ENCODE data around the gene C6.
"Not testable (repeated sequence)": the region's sequence is repeated elsewhere in the genome, so short reads cannot be mapped to it uniquely, and the experiment has no call there.

Gene C6

DNA sequence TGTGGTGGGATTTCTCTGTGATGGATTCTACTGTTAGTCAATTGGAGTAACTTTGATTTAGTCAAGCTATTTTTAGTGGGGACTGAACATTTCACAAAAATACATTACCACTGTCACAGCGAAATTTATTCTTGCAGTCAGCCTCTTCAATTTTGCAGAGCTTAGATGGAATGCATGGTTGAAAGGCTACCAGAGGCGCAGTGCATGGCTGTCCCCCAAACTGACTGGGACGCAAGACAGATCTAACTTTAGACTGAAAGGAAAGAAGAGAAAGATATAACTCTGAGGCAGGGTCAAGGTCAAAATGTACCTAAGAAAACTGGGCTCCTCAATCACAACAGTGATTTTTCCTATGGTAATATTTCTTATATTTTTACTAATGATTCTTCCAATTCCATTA lies 13.7 kb downstream of the C6 start:
- no peak for DNase-seq (ENCODE audit: low read depth in 3 of 3)

DNA sequence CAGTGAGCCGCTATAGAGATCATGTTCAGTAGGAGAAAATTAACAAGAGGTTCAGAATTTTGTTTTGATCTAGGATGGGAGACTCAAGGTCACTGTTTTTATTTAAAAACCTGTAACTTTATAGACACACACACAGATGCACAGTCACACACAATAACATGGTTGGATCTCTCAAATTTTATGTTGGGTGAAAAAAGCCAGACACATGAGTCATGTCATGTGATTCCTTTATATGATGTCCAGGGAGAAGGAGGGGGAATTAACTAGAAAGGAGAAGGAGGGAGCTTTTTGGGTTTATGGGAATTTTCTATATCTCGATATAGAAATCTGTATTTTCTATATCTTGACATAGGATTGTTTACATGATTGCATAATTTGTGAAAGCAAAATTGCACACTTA lies 17.1 kb downstream of the C6 start:
- DNase-seq (ENCODE audit: low read depth in 3 of 3): no peak

DNA sequence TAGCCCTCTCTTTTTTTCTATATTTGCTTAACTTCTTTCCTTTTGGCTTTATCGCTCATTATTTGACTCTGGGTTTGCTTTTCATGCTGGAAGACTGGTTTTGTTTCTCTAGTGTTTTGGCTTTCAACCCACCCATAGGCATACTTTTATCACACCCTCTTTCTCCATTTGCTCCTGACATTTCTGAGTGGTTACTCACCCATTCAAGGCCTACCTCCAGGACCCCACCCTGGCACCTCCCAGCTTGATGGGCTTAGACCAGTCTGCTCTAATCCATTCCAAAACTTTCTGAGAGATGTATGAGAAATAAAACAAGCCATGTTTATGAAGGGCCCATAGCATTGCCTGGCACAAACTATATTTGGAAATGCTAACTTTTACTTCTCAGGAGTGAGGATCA lies 18.1 kb downstream of the C6 start:
- no peak for DNase-seq (ENCODE audit: low read depth in 3 of 3)

DNA sequence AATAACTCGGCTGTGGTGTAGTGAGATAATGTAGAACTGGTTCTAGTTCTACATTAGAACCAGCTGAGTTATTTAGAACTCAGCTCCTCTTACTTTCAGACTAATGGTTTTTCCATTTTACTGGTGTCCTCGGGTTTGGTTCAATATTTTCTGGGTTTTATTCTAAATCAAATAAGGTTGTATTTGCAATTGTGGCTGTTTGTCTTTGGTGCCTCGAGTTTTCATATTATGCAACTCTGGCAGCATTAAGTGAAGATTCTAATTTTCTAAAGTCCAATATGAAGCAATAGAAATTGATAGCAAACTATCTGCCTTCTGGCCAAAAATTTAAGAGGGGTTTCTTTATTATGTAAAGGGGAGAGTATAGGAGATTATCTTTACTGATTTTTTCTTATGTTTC lies 19.0 kb downstream of the C6 start:
- DNase-seq (ENCODE audit: low read depth in 3 of 3): no peak

DNA sequence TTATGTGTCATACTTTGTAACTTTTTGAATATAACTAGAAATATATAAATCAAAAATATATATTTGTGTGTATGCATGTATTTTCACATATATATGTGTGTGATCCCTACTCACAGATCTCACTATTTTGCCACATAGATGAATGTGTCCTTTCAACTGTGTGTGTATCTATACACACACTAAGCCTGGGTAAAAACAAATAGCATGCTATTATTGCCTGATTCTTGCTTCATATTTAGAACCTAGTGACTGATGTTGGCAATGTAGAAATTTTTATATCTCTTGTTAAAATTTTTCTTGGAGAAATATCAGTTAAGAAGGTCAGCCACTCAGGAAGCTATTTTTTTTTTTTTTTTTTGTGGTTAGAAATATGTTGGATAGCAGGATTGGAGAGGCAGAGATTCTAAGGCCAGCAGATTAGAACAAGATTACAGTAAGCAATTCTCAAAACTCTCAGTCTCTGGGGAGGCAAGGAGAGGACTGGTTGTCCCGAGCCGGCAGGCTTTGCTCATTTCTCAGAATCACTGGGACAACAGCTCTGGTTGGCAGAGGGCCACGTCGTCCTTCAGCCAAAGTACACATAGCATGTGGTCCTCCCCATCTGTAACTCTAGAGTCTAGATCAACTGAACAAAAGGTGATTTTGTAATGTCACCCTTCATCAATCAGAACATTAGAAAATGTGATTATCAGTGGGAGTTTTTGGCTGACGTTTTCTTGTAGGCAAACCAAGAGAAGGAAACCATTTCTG lies 19.7 kb downstream of the C6 start:
- no peak for DNase-seq (ENCODE audit: low read depth in 3 of 3)

DNA sequence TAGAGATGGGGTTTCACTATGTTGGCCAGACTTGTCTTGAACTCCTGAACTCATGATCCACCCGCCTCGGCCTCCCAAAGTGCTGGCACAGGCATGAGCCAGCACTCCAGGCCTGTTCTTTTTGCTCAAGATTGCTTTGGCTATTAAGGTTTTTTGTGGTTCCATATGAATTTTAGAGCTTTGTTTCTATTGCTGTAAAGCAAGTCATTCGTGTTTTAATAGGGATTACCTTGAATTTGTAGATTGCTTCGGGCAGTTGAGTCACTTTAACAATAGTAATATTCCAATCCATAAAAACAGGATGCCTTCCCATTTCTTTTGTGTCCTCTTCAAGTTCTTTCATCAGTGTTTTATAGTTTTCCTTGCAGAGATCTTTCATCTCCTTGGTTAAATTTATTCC lies 22.1 kb downstream of the C6 start:
- no peak for DNase-seq (ENCODE audit: low read depth in 3 of 3)

DNA sequence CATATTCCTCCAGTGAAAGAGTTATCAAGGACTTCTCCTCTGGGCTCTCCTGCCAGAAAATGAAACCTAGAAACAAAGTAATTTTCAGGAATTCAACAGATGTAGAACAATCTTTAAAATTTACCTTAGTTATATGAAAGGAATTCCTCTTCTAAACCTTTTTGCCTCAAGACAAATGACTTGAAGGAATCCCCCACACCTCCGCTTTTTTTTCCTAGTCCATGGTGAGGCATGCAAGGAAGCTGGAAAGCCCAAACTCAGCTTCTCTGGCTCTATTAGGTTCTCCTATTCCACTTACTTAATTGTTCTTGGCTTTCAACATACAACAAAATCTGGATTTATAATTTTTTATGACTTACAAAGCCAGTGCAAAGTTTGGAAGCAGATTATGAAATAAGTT lies 27.2 kb downstream of the C6 start:
- DNase-seq (ENCODE audit: low read depth in 3 of 3): no peak

DNA sequence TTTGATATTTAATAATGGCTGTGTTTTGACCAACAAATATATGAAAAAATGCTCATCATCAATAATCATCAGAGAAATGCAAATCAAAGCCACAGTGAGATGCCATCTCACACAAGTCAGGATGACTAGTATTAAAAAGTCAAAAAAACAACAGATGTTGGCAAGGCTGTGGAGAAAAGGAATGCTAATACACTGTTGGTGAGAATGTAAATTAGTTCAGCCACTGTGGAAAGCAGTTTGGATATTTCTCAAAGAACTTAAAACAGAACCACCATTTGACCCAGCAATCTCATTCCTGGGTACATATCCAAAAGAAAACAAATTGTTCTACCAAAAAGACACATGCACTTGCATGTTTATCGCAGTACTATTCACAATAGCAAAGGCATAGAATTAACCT lies 30.0 kb downstream of the C6 start:
- DNase-seq (ENCODE audit: low read depth in 3 of 3): not testable (repeated sequence)

DNA sequence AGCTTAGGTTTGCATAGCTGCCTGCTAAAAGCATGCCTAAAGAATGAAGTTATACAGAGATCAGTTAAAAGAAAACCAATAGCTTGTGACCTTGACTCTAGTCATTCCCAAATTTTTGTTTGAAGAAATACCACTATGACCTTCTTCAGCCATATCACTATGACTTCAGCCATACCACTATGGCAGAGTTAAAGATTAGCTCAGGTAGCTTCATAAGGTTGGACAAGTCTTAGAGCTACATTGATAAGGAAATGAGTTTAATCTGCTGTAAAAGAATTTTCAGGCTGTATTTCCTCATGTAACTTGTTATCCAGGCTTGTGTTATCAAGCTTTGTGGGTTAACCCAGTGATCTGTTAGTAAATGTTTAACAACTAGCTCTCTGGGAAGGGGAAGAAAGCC lies 30.7 kb downstream of the C6 start:
- no peak for DNase-seq (ENCODE audit: low read depth in 3 of 3)

DNA sequence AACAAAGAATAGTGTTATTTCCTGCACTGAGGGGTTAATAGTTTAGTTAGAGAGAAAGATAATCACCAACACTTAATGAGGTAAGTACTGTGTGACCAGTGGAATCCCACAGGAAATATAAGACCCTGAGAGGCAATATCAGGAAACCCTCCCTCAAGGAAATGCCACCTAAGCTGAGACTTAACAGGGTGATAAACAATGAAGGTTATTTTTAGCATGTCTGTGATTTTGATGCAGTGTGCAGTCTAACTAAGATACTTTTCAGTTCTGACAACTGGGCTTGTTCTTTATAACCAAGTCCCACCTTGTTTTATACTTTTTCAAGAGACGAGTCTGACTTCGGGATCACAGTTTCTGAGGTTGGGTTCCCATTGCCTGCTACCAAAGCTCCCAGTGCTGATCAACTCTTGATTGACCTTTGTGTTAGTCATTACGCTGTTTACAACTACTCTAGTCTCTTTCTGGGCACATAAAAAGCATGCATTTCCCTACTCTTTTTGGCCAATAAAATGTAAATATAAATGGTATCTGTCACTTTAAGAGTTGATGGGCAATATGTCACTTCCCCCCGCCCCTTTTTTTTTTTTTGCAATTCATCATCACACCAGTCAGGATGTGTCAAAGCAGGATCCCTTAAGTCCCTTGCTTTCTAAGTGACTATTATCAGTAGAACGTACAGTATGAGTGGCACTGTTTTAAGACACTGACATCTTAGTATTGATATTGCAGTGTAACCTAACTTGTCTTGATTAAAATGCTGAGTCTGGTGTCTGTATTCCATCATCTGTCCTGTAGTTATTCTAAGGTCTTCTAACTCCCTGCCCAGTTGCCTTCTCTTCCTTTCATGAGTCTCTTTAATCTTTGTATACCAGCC lies 31.4 kb downstream of the C6 start:
- DNase-seq (ENCODE audit: low read depth in 3 of 3): no peak

DNA sequence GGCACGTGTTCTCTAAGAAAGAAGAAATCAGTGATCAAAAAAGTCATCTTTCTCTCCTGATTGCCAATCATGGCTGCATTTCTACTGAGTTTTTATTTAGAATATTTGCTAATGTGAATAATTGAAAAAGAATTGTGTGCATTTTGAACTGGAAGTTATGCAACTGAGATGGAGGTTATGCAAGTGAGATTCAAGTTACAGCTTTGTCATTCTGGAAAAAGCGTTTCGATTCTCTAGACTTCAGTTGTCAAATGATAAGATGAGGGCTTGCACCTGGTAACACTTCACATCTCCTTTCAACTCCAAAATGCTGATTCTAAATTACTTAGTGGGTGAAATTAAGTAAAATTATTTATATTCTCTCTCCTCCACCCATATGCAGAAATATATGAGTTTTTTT lies 36.4 kb downstream of the C6 start:
- no peak for DNase-seq (ENCODE audit: low read depth in 3 of 3)

DNA sequence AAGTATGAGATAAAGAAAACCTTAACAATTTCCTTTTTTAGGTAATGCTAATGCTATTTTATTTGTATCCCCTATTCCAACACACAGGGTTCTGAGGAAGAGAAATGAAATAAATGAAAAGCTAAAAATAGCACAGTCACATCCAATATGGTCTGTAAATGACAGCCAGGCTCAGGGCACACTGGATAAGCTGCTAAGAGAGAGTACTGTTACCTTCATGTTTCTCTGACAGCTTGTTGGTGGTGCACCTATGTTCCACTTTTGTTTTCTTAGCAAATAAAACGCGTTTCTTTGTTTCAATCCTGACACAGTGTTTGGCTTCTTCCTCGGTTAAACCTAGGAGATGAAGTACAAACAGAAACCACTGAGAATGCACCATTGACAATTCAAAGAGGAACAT lies 41.3 kb downstream of the C6 start:
- no peak for DNase-seq (ENCODE audit: low read depth in 3 of 3)

DNA sequence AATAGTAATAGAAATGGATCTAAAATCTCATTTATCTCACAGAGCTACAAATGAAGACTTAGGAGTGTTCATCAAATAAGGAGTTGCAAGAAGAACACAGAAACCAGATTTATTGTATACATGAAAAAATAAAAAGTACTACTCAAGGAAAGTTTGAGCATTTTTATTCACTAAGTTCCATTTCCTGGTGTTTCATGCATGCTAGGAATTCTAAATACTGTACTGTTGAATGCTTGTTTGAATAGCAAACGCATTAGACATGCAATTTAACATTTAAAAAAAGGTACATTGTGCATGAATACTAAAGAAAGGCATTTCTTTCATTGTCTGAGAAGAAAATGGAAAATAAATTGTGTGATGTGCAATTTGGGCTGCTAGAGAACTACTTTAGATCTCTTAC lies 52.1 kb downstream of the C6 start:
- no peak for DNase-seq (ENCODE audit: low read depth in 3 of 3)

DNA sequence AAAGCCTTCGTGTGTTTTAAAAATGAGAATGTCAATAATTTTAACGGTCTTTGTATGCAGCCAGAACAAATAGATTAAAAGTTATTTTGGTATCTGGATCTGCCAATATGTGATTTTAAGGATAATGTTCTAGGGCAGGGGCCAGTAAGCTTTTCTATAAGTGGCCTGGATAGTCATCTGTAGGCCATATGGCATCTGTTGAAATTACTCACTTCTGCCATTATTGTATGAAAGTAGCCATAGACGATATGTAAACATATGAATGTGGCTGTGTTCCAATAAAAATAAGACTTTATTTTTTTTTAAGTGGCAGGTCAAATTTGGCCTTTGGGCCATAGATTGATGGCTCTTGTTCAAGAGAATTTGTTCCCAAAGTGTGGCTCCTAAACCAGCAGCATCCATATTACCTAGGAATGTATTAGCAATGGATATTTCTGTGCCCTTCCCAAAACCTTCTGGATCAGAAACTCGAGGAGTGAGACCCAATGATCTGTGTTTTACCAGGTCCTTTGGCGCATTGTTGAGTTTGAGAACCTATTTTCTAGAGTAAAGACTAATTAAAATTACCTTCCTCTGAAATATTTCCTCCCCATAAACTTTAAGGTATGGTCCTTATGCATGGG lies 55.9 kb downstream of the C6 start:
- no peak for DNase-seq (ENCODE audit: low read depth in 3 of 3)

DNA sequence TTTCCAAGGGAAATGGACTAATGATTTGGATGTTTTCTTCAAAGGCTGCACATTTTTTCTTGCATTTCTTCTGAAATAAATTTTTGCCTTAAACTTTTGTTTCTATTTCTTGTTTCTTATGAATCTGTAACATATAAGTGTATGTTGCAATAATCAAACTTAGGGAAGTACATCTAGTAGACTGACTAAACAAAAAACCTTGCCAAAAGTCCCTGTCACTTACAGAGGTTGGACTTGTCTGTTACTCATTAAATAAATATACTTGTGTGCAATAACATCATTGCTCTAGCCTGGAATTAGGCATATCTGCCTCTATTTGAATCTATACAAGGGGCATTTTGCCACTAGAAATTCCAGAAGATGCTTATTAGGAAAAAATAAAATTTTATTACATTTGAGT lies 56.6 kb downstream of the C6 start:
- DNase-seq (ENCODE audit: low read depth in 3 of 3): no peak

DNA sequence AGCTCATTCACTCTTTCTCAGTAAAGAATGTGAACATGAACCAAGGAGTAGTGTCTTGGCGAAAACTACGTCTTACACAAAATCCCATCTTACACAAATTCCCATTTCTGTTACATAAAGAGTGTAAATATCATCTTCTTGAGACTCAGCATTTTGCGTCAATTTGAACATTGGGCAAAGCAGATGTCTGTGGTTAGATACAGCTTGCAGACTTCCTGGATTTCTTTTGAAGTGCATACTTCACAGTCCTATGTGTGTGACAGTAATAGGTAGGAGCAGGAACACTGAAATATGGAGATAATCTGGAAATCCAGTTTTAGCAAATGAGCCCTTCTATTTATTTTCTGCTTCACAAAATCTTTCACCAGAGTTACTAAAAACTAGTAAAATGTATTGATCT lies 58.8 kb downstream of the C6 start:
- no peak for DNase-seq (ENCODE audit: low read depth in 3 of 3)

DNA sequence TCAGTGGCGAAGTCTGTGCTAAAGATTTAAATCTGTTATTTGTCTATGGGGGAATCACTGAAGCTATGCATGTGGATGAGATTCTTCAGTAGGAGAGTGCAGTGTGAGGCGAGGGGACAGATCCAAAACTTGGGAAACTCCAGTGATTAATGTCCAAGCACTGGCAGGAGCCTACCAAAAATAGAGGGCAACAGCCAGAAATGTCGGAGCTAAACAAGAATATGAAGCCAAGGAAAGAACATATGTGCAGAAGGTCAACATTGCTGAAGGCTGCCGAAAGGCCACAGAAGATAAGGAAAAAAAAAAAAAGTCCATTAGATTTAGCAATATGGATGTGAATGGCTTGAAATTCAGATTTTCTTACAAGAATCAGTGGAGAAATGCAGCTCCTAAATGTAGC lies 61.8 kb downstream of the C6 start:
- DNase-seq (ENCODE audit: low read depth in 3 of 3): no peak

DNA sequence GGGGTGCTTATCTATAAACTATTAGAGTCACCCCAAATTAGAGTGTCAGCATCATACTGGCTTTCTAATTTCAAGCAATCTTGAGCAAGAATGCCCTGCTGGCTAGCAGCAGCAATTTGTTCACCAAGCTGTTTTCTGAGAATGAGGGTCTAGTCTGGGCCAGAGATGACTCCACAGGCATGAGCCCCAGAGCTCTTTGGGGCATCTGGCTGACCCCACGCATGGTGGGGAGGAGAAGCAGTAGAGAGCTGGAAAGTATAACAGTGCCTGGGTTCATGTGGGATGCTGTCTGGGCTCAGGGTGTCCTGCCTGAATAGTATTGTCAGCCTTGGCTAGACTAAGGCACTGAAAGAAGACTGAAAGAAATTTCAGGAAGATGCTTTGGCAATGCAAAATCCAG lies 64.9 kb downstream of the C6 start:
- DNase-seq (ENCODE audit: low read depth in 3 of 3): no peak

DNA sequence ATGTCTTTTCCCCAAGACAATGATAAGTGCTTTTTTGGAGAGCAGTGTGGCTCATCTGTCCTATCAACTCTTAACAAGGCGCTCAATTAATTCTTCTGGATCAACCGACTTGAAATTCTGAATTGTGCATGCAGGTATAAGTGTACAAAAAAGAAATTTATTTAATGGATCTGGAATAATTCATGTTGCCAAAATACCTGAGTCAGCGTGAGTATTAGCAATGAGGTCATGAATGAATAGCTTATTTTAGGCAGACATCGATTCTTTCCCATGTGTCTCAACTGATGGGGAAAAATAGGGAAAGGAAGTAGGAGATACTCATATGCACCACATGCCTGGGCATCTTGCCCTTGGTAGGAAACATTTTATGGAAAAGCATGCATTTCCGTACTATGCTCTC lies 68.0 kb downstream of the C6 start:
- no peak for DNase-seq (ENCODE audit: low read depth in 3 of 3)

DNA sequence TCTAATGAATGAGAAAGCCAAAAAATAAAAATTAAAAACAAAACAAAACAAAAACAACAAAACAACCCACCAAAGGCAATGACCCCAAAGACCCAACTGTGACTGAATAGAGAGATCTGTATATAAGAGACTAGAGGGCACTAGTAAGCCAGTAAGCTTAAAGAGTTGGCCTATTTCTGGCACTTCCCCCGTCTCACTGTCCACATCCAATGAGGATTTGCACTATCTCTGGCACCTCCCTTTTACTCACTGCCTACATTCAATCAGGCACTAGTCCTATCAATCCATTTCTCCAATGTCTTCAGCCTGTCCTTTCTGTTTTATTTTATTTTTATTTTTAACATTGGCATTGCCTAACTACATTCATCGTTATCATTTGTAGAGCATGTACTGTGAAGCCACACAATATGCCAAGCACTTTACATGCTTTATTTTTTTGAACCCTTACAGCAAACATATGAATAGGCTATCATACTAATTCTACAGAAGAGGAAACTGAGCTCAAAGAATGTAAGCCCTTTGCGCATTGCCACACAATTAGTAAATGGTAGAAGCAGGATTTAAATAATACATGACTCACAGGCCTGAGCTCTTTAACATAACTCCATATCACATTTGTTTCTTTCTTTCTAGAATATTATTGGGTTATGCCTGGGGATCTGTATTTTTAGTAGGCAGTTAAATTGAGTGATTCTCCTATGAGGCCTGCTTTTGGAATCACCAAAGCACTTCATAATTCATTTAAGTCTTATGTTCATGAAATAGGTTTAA lies 70.0 kb downstream of the C6 start:
- DNase-seq (ENCODE audit: low read depth in 3 of 3): no peak

DNA sequence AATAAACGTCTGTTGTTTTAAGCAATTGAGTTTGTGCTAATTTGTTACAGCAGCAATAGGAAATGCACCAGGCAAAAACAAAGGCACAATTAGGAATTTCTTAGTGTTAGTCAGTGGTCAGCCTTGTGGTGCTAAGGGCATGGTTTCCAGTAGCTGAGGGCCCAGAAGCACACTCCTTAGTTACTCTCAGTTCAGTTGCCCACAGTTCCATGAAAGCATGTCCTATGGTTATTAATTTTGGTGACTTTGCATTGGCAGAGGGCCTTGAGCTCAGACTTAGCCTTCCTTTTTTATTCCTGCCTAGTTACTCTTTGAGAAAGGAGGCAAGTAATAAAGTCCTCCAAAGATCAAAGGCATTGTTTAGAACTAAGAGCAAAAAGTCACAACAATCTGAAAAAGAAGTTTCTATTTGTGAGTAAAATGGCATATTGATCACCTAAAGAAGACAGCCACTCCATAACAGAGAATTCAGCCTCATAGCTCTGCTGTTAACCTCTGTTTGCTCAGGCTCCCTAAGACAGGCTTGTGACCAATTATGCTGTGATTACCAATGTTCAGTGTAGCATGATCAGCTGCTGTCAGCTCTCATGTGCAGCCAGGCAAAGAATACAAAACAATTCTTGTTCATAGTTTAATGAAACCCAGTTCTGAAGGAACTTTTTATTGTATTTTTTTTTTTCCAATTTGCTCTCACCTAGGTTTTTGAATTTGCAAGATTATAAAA lies 85.2 kb downstream of the C6 start:
- DNase-seq (ENCODE audit: low read depth in 3 of 3): no peak

DNA sequence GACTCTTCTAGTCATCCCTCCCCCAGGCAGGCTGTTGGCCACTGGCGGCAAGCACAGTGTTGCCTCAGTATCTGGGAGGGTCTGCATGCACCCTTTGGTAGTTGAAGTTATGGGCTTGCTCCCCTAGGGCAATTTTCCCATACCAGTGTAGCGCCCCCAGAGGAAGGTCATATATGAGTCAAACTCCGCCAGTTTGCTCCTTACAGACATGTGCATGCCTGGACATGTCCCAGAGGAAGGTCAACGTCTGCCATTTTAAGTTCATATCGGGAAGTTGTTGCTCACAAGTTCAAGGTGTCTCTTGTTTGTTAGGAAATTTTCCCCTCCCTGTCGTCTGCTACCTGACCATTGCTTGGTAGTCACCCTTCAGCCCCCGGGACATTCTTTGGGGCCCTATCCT lies 90.9 kb downstream of the C6 start:
- no peak for DNase-seq (ENCODE audit: low read depth in 3 of 3)
